Vagina (tissue), 2 donors: ENCODE measurements around the gene DMD.

Experiments
- POLR2A ChIP-seq, 2 donors: fragments of 450-650 bp; IDR thresholded peaks; one replicate each; pipeline ENCODE4 v1.6.1; 2017; ENCODE audit warnings: antibody characterized with exemption in 2 of 2, mild to moderate bottlenecking in 2 of 2, moderate library complexity in 2 of 2
- POLR2AphosphoS5 ChIP-seq, 2 donors: sonication (generic); formaldehyde crosslinking; IDR thresholded peaks; one replicate each; pipeline ENCODE4 v1.9.0; 2017; ENCODE audit warnings: antibody characterized with exemption in 2 of 2, mild to moderate bottlenecking in 2 of 2, low read depth in 1 of 2; ENCODE audit not compliant: insufficient read depth in 1 of 2
- TF ChIP-seq, protein P1 (sequence below), 3 experiments: fragments of 450-650 bp in 2 of 3; fragments of 200-600 bp in 1 of 3; sonication (generic) in 1 of 3; IDR thresholded peaks; one replicate each; pipeline ENCODE4 v1.5.1; 2017 to 2019; ENCODE audit warnings: antibody characterized with exemption in 3 of 3, mild to moderate bottlenecking in 2 of 3, moderate library complexity in 2 of 3

DNA sequence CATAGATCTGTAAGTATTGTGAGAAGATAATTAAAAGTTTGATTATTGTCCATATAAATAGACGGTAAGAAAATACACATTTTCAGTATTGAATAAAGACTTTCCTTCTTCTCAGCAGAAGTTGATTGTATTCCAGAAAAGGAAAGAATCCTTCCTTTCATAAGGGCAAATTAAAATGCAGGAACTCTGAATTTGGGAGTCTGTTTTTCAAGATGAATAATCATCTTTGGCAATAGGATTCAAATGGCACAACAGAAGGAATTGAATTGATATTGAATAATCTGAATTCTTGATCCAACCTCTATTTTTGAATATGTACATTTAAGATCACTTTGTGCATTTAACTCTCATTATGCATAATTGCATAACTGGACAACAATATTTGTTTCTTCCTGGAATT, 149.3 kb downstream of the DMD start:
- TF ChIP-seq, protein P1, sequence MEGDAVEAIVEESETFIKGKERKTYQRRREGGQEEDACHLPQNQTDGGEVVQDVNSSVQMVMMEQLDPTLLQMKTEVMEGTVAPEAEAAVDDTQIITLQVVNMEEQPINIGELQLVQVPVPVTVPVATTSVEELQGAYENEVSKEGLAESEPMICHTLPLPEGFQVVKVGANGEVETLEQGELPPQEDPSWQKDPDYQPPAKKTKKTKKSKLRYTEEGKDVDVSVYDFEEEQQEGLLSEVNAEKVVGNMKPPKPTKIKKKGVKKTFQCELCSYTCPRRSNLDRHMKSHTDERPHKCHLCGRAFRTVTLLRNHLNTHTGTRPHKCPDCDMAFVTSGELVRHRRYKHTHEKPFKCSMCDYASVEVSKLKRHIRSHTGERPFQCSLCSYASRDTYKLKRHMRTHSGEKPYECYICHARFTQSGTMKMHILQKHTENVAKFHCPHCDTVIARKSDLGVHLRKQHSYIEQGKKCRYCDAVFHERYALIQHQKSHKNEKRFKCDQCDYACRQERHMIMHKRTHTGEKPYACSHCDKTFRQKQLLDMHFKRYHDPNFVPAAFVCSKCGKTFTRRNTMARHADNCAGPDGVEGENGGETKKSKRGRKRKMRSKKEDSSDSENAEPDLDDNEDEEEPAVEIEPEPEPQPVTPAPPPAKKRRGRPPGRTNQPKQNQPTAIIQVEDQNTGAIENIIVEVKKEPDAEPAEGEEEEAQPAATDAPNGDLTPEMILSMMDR (IDR thresholded peaks at IDR 0.05), result no peak
- TF ChIP-seq POLR2A (IDR thresholded peaks at IDR 0.05) (no peak), POLR2AphosphoS5 (IDR thresholded peaks at IDR 0.05; ENCODE audit: insufficient read depth in 1 of 2, low read depth in 1 of 2) (no peak)
